SK-N-SH (cell line): Measurements from ENCODE around the gene HLA-DPB1. TPM values are rescaled to one million over a fixed set of nuclear protein-coding genes. Genes with fewer than 3 reads are reported as not detected.

Experiments used
- CTCF ChIA-PET: fragments of 300-600, 350-600 bp; formaldehyde crosslinking; extraction: SDS; loops from one replicate; lab custom pipeline; 2021; lab: Yijun Ruan, JAX
- POLR2A ChIA-PET: fragments of 350-600 bp; sonication (Branson Sonifier 250); formaldehyde crosslinking; extraction: SDS; loops from one replicate; lab custom pipeline; 2020; ENCODE audit warnings: antibody characterized with exemption, inconsistent platforms; lab: Yijun Ruan, JAX
- DNase-seq: peaks from one replicate; pipeline ENCODE4 v3.0.0; 2012
- H2AFZ ChIP-seq: fragments of 200-600 bp; sonication (generic); 2 replicates; pipeline ENCODE4 v1.8.1; 2016; ENCODE audit warnings: antibody characterized with exemption, mild to moderate bottlenecking, low read depth
- H3F3A ChIP-seq: fragments of 200-600 bp; sonication (generic); replicated peaks from 2 replicates; pipeline ENCODE3; 2016; ENCODE audit warnings: antibody characterized with exemption, mild to moderate bottlenecking; ENCODE audit not compliant: insufficient read depth
- H3K27ac ChIP-seq, 2 experiments: fragments of 200-500 bp in 1 of 2; fragments of 200-600 bp in 1 of 2; sonication (Bioruptor generic) in 1 of 2; sonication (generic), shearing (Covaris generic) in 1 of 2; 2 replicates each; pipeline versions ENCODE4 v1.5.1 to v1.6.1; 2014 to 2016; ENCODE audit warnings: low read depth in 2 of 2, inconsistent platforms in 1 of 2, low read length in 1 of 2, mild to moderate bottlenecking in 1 of 2, mixed read lengths in 1 of 2
- H3K27me3 ChIP-seq: fragments of 200-600 bp; sonication (generic), shearing (Covaris generic); 2 replicates; pipeline ENCODE4 v1.6.1; 2016; ENCODE audit warnings: mixed run types; ENCODE audit not compliant: insufficient read depth
- H3K36me3 ChIP-seq, 2 experiments: fragments of 200-500 bp in 1 of 2; fragments of 200-600 bp in 1 of 2; sonication (Bioruptor generic) in 1 of 2; sonication (generic) in 1 of 2; replicated peaks in 1 of 2; 2 replicates each; pipeline versions ENCODE3 to v1.5.1; 2014 to 2016; ENCODE audit warnings: low read length in 1 of 2, mild to moderate bottlenecking in 1 of 2; ENCODE audit not compliant: insufficient read depth in 2 of 2, control insufficient read depth in 1 of 2
- H3K4me1 ChIP-seq, 2 experiments: fragments of 200-500 bp in 1 of 2; fragments of 200-600 bp in 1 of 2; sonication (Bioruptor generic) in 1 of 2; sonication (generic), shearing (Covaris generic) in 1 of 2; 2 replicates each; pipeline versions ENCODE4 v1.5.1 to v1.6.1; 2014 to 2016; ENCODE audit warnings: low read depth in 1 of 2, low read length in 1 of 2, mixed run types in 1 of 2; ENCODE audit not compliant: insufficient read depth in 2 of 2, control insufficient read depth in 1 of 2
- H3K4me2 ChIP-seq: fragments of 200-600 bp; sonication (generic), shearing (Covaris generic); 2 replicates; pipeline ENCODE4 v1.6.1; 2017; ENCODE audit warnings: mixed run types
- H3K4me3 ChIP-seq, 2 experiments: fragments of 200-500 bp in 1 of 2; fragments of 200-600 bp in 1 of 2; sonication (Bioruptor generic) in 1 of 2; sonication (generic), shearing (Covaris generic) in 1 of 2; 2 replicates each; pipeline versions ENCODE4 v1.5.1 to v1.8.1; 2014 to 2016; ENCODE audit warnings: low read depth in 2 of 2, inconsistent platforms in 1 of 2, low read length in 1 of 2, mild to moderate bottlenecking in 1 of 2, mixed read lengths in 1 of 2, moderate library complexity in 1 of 2
- H3K79me2 ChIP-seq: fragments of 200-600 bp; sonication (generic); 2 replicates; pipeline ENCODE4 v1.8.1; 2017; ENCODE audit warnings: mild to moderate bottlenecking; ENCODE audit not compliant: insufficient read depth
- H3K9ac ChIP-seq: fragments of 200-600 bp; sonication (generic); 2 replicates; pipeline ENCODE4 v1.6.1; 2017; ENCODE audit warnings: mixed run types
- H3K9me2 ChIP-seq: fragments of 200-600 bp; sonication (generic); 2 replicates; pipeline ENCODE4 v1.6.1; 2017; ENCODE audit warnings: mixed run types
- H3K9me3 ChIP-seq: fragments of 200-600 bp; sonication (generic); 2 replicates; pipeline ENCODE4 v1.6.1; 2017; ENCODE audit warnings: mixed run types, mild to moderate bottlenecking, moderate library complexity
- H4K20me1 ChIP-seq: fragments of 200-600 bp; sonication (generic); 2 replicates; pipeline ENCODE4 v1.6.1; 2017; ENCODE audit warnings: mild to moderate bottlenecking, mixed run types; ENCODE audit not compliant: insufficient read depth
- CHD2 ChIP-seq: fragments of 150-350 bp; IDR thresholded peaks from 2 replicates; pipeline ENCODE4 v1.6.1; 2018; ENCODE audit warnings: low read length; ENCODE audit not compliant: partially characterized antibody
- ELF1 ChIP-seq: IDR thresholded peaks from 2 replicates; pipeline ENCODE4 v1.4.0; 2012
- FOSL2 ChIP-seq: IDR thresholded peaks from 2 replicates; pipeline ENCODE4 v1.4.0; 2012; ENCODE audit warnings: low read depth, mild to moderate bottlenecking, moderate library complexity, borderline replicate concordance
- GABPA ChIP-seq: IDR thresholded peaks from 2 replicates; pipeline ENCODE4 v1.4.0; 2012; ENCODE audit warnings: low read depth, mild to moderate bottlenecking
- MXI1 ChIP-seq: IDR thresholded peaks from 2 replicates; pipeline ENCODE4 v1.6.1; 2012; ENCODE audit warnings: mild to moderate bottlenecking, low read depth, low read length, improper control_type of control experiment
- NFIC ChIP-seq: IDR thresholded peaks from 2 replicates; pipeline ENCODE4 v1.4.0; 2012; ENCODE audit warnings: borderline replicate concordance
- RCOR1 ChIP-seq: fragments of 150-350 bp; IDR thresholded peaks from 2 replicates; pipeline ENCODE4 v1.6.1; 2017; ENCODE audit warnings: antibody characterized with exemption, low read length
- SIN3A ChIP-seq: IDR thresholded peaks from 2 replicates; pipeline ENCODE4 v1.6.1; 2012; ENCODE audit warnings: low read depth, mild to moderate bottlenecking, low read length, moderate library complexity, borderline replicate concordance
- TAF1 ChIP-seq: IDR thresholded peaks from 2 replicates; pipeline ENCODE4 v1.6.1; 2012; ENCODE audit warnings: low read depth, mild to moderate bottlenecking, low read length, moderate library complexity, borderline replicate concordance
- USF2 ChIP-seq: fragments of 150-350 bp; IDR thresholded peaks from 2 replicates; pipeline ENCODE4 v1.6.1; 2017; ENCODE audit warnings: antibody characterized with exemption, low read length, low read depth, borderline replicate concordance
- WGBS: methylation state at CpG from one replicate; pipeline ENCODE4 v1.1.6; 2017; ENCODE audit warnings: low lambda C conversion rate; 5-methylcytosine and 5-hydroxymethylcytosine counted together
- polyA plus RNA-seq, 3 experiments: library from polyadenylated mRNA; depleted of rRNA; stranded (reverse); fragments of >200 nt; gene quantifications; 2 replicates each; pipeline ENCODE4 v1.2.3, GENCODE V29; 2012
- TF ChIP-seq, protein P1 (sequence below): IDR thresholded peaks from 2 replicates; pipeline ENCODE4 v1.4.0; 2012; ENCODE audit warnings: low read depth, borderline replicate concordance
- TF ChIP-seq, protein P2 (sequence below): IDR thresholded peaks from 2 replicates; pipeline ENCODE4 v1.4.0; 2012; ENCODE audit warnings: low read depth
- TF ChIP-seq, protein P3 (sequence below): fragments of 150-350 bp; IDR thresholded peaks from 2 replicates; pipeline ENCODE4 v1.6.1; 2016; ENCODE audit warnings: mild to moderate bottlenecking, low read depth, low read length
- TF ChIP-seq, protein P4 (sequence below): fragments of 200-600 bp; sonication (generic); IDR thresholded peaks from 2 replicates; pipeline ENCODE4 v1.6.1; 2017; ENCODE audit warnings: antibody characterized with exemption, mild to moderate bottlenecking, moderate library complexity

HLA-DPB1 gene
- polyA plus RNA-seq, 1 of the 3 experiments (the other 2 are of a cell fraction) = 2.0 TPM

- no peaks in the 10 kb centered on the region for H3K36me3 ChIP-seq
- no peak for DNase-seq
- H3K9ac ChIP-seq = no peak overlapping the region
- H3K4me2 ChIP-seq = no peak overlapping the region
- TF ChIP-seq, protein P1, sequence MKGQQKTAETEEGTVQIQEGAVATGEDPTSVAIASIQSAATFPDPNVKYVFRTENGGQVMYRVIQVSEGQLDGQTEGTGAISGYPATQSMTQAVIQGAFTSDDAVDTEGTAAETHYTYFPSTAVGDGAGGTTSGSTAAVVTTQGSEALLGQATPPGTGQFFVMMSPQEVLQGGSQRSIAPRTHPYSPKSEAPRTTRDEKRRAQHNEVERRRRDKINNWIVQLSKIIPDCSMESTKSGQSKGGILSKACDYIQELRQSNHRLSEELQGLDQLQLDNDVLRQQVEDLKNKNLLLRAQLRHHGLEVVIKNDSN = no peak
- TF ChIP-seq GABPA (no peak), FOSL2 (no peak), CHD2 (no peak), MXI1 (no peak), SIN3A (no peak), RCOR1 (no peak)
- TF ChIP-seq, protein P2, sequence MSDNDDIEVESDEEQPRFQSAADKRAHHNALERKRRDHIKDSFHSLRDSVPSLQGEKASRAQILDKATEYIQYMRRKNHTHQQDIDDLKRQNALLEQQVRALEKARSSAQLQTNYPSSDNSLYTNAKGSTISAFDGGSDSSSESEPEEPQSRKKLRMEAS = no peak
- TF ChIP-seq, protein P3, sequence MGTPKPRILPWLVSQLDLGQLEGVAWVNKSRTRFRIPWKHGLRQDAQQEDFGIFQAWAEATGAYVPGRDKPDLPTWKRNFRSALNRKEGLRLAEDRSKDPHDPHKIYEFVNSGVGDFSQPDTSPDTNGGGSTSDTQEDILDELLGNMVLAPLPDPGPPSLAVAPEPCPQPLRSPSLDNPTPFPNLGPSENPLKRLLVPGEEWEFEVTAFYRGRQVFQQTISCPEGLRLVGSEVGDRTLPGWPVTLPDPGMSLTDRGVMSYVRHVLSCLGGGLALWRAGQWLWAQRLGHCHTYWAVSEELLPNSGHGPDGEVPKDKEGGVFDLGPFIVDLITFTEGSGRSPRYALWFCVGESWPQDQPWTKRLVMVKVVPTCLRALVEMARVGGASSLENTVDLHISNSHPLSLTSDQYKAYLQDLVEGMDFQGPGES = no peak
- H3K79me2 ChIP-seq = no peaks in the 10 kb centered on the region
- peaks cover 5% of the 10 kb centered on the region for H3F3A ChIP-seq
- H3K4me3 ChIP-seq = no peak overlapping the region
- ChIA-PET CTCF (no interaction called here), POLR2A (no interaction called here)
- 1% methylated on average over 4 of the region's 4 CpGs for WGBS
- H2AFZ ChIP-seq = no peak overlapping the region
- no peaks in the 10 kb centered on the region for H3K9me3 ChIP-seq
- no peak overlapping the region for H3K27ac ChIP-seq
- H3K27me3 ChIP-seq = peaks cover 4% of the 10 kb centered on the region
- no peaks in the 10 kb centered on the region for H3K4me1 ChIP-seq
- no peaks in the 10 kb centered on the region for H3K9me2 ChIP-seq
- no peaks in the 10 kb centered on the region for H4K20me1 ChIP-seq
These were observed 11.1 kb upstream of the HLA-DPB1 start for GRCh38 chr6:33064723-33065122.

- H3K9me2 ChIP-seq = no peaks in the 10 kb centered on the region
- H3K36me3 ChIP-seq = no peaks in the 10 kb centered on the region
- no peaks in the 10 kb centered on the region for H3K4me1 ChIP-seq
- peaks cover 4% of the 10 kb centered on the region for H3K27me3 ChIP-seq
- H3K9ac ChIP-seq = no peak overlapping the region
- no peak for DNase-seq
- POLR2A ChIA-PET = no interaction called here
- peaks cover 5% of the 10 kb centered on the region for H3F3A ChIP-seq
- H3K9me3 ChIP-seq = no peaks in the 10 kb centered on the region
- no peaks in the 10 kb centered on the region for H4K20me1 ChIP-seq
- TF ChIP-seq, protein P3 = no peak
- TF ChIP-seq USF2 = no peak
- no peak for TF ChIP-seq ELF1
- TF ChIP-seq TAF1 = no peak
- TF ChIP-seq NFIC = no peak
- no peak for TF ChIP-seq CHD2
- TF ChIP-seq, protein P4, sequence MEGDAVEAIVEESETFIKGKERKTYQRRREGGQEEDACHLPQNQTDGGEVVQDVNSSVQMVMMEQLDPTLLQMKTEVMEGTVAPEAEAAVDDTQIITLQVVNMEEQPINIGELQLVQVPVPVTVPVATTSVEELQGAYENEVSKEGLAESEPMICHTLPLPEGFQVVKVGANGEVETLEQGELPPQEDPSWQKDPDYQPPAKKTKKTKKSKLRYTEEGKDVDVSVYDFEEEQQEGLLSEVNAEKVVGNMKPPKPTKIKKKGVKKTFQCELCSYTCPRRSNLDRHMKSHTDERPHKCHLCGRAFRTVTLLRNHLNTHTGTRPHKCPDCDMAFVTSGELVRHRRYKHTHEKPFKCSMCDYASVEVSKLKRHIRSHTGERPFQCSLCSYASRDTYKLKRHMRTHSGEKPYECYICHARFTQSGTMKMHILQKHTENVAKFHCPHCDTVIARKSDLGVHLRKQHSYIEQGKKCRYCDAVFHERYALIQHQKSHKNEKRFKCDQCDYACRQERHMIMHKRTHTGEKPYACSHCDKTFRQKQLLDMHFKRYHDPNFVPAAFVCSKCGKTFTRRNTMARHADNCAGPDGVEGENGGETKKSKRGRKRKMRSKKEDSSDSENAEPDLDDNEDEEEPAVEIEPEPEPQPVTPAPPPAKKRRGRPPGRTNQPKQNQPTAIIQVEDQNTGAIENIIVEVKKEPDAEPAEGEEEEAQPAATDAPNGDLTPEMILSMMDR = no peak
- WGBS = 15% methylated on average over 4 of the region's 4 CpGs
- no peak overlapping the region for H3K27ac ChIP-seq
- CTCF ChIA-PET = no interaction called here
- H3K4me2 ChIP-seq = no peak overlapping the region
- no peak overlapping the region for H3K4me3 ChIP-seq
- H2AFZ ChIP-seq = no peak overlapping the region
- H3K79me2 ChIP-seq = no peaks in the 10 kb centered on the region
These were observed 10.5 kb upstream of the HLA-DPB1 start for GRCh38 chr6:33065312-33065711.
